ENCODE measurements around the gene GATA2. TPM values are rescaled to one million over a fixed set of nuclear protein-coding genes. Genes with fewer than 3 reads are reported as not detected.

GATA2 gene
- total RNA-seq, 2 donors from 2014 or later = 4.0 to 9.7 TPM

GRCh38 chr3:128482175-128482574, 10.8 kb downstream of the GATA2 start:
- H3K9me3 ChIP-seq (ENCODE audit: control insufficient read depth, low read length, poor library complexity, severe bottlenecking) = no peaks in the 10 kb centered on the region
- H3K4me1 Mint-ChIP-seq = peaks cover 10% of the 10 kb centered on the region
- no peaks in the 10 kb centered on the region for H3K36me3 Mint-ChIP-seq (ENCODE audit: low read depth)
- ATAC-seq (no peak), DNase-seq (no peak)
- H3K27me3 Mint-ChIP-seq = peaks cover 87% of the 10 kb centered on the region
- no peak overlapping the region for H3K27ac Mint-ChIP-seq
- H3K4me3 Mint-ChIP-seq = peak overlapping the region; percentile 50

- Mint-ChIP-seq H3K27ac (no peak overlapping the region), H3K27me3 (peaks cover 90% of the 10 kb centered on the region), H3K36me3 (ENCODE audit: low read depth) (no peaks in the 10 kb centered on the region), H3K4me1 (peaks cover 9% of the 10 kb centered on the region), H3K4me3 (no peak overlapping the region)
- ATAC-seq = no peak
- H3K9me3 ChIP-seq (ENCODE audit: control insufficient read depth, low read length, poor library complexity, severe bottlenecking) = no peaks in the 10 kb centered on the region
- DNase-seq = no peak
Measured at GRCh38 chr3:128481438-128481942, 11.5 kb downstream of the GATA2 start.

- no peak overlapping the region for H3K4me3 Mint-ChIP-seq
- H3K27ac Mint-ChIP-seq = no peak overlapping the region
- H3K27me3 Mint-ChIP-seq = peaks cover 90% of the 10 kb centered on the region
- no peaks in the 10 kb centered on the region for H3K9me3 ChIP-seq (ENCODE audit: control insufficient read depth, low read length, poor library complexity, severe bottlenecking)
- no peak for ATAC-seq
- DNase-seq = no peak
- H3K36me3 Mint-ChIP-seq (ENCODE audit: low read depth) = no peaks in the 10 kb centered on the region
- peaks cover 9% of the 10 kb centered on the region for H3K4me1 Mint-ChIP-seq
Measured at GRCh38 chr3:128480717-128481437, 12.1 kb downstream of the GATA2 start.

- ATAC-seq = no peak
- H3K36me3 Mint-ChIP-seq (ENCODE audit: low read depth) = no peaks in the 10 kb centered on the region
- H3K27ac Mint-ChIP-seq = no peak overlapping the region
- no peak for DNase-seq
- peaks cover 90% of the 10 kb centered on the region for H3K27me3 Mint-ChIP-seq
- H3K9me3 ChIP-seq (ENCODE audit: control insufficient read depth, low read length, poor library complexity, severe bottlenecking) = no peaks in the 10 kb centered on the region
- H3K4me1 Mint-ChIP-seq = peaks cover 9% of the 10 kb centered on the region
- no peak overlapping the region for H3K4me3 Mint-ChIP-seq
Measured at GRCh38 chr3:128480278-128480677, 12.7 kb downstream of the GATA2 start.

- H3K9me3 ChIP-seq (ENCODE audit: control insufficient read depth, low read length, poor library complexity, severe bottlenecking) = no peaks in the 10 kb centered on the region
- Mint-ChIP-seq H3K27ac (no peak overlapping the region), H3K4me3 (no peak overlapping the region), H3K4me1 (peaks cover 9% of the 10 kb centered on the region), H3K27me3 (peaks cover 89% of the 10 kb centered on the region), H3K36me3 (ENCODE audit: low read depth) (no peaks in the 10 kb centered on the region)
- ATAC-seq (no peak), DNase-seq (no peak)
Measured at GRCh38 chr3:128479558-128480086, 13.4 kb downstream of the GATA2 start.

GRCh38 chr3:128478576-128479506, 14.2 kb downstream of the GATA2 start:
- Mint-ChIP-seq H3K36me3 (ENCODE audit: low read depth) (no peaks in the 10 kb centered on the region), H3K4me3 (no peak overlapping the region), H3K27ac (no peak overlapping the region), H3K27me3 (peaks cover 89% of the 10 kb centered on the region), H3K4me1 (peaks cover 11% of the 10 kb centered on the region)
- DNase-seq = no peak
- no peak for ATAC-seq
- no peaks in the 10 kb centered on the region for H3K9me3 ChIP-seq (ENCODE audit: control insufficient read depth, low read length, poor library complexity, severe bottlenecking)

GRCh38 chr3:128476659-128477058, 16.3 kb downstream of the GATA2 start:
- peaks cover 91% of the 10 kb centered on the region for H3K27me3 Mint-ChIP-seq
- H3K4me3 Mint-ChIP-seq = no peak overlapping the region
- peaks cover 6% of the 10 kb centered on the region for H3K4me1 Mint-ChIP-seq
- no peak for ATAC-seq
- H3K9me3 ChIP-seq (ENCODE audit: control insufficient read depth, low read length, poor library complexity, severe bottlenecking) = no peaks in the 10 kb centered on the region
- no peak for DNase-seq
- H3K36me3 Mint-ChIP-seq (ENCODE audit: low read depth) = no peaks in the 10 kb centered on the region
- H3K27ac Mint-ChIP-seq = no peak overlapping the region

GRCh38 chr3:128475355-128475754, 17.6 kb downstream of the GATA2 start:
- ATAC-seq = no peak
- Mint-ChIP-seq H3K4me3 (no peak overlapping the region), H3K27ac (peak overlapping the region; percentile 72), H3K36me3 (ENCODE audit: low read depth) (peaks cover 2% of the 10 kb centered on the region), H3K4me1 (peaks cover 6% of the 10 kb centered on the region), H3K27me3 (peaks cover 94% of the 10 kb centered on the region)
- H3K9me3 ChIP-seq (ENCODE audit: control insufficient read depth, low read length, poor library complexity, severe bottlenecking) = no peaks in the 10 kb centered on the region
- DNase-seq = no peak

- no peak for ATAC-seq
- H3K27me3 Mint-ChIP-seq = peaks cover 83% of the 10 kb centered on the region
Measured at GRCh38 chr3:128473737-128474136, 19.3 kb downstream of the GATA2 start.

GRCh38 chr3:128473180-128473519, 19.9 kb downstream of the GATA2 start:
- DNase-seq (no peak), ATAC-seq (no peak)
- Mint-ChIP-seq H3K27me3 (peaks cover 77% of the 10 kb centered on the region), H3K4me1 (peaks cover 6% of the 10 kb centered on the region), H3K4me3 (no peak overlapping the region), H3K36me3 (ENCODE audit: low read depth) (peaks cover 2% of the 10 kb centered on the region), H3K27ac (no peak overlapping the region)
- no peaks in the 10 kb centered on the region for H3K9me3 ChIP-seq (ENCODE audit: control insufficient read depth, low read length, poor library complexity, severe bottlenecking)

More at GRCh38 chr3:128473737-128474136, 19.3 kb downstream of the GATA2 start:
- Mint-ChIP-seq H3K36me3 (ENCODE audit: low read depth) (peaks cover 2% of the 10 kb centered on the region), H3K4me3 (no peak overlapping the region), H3K27ac (no peak overlapping the region), H3K4me1 (peaks cover 6% of the 10 kb centered on the region)
- no peak for DNase-seq
- H3K9me3 ChIP-seq (ENCODE audit: control insufficient read depth, low read length, poor library complexity, severe bottlenecking) = no peaks in the 10 kb centered on the region

GRCh38 chr3:128472449-128473179, 20.4 kb downstream of the GATA2 start:
- peak overlapping the region; percentile 31 for H3K4me3 Mint-ChIP-seq

GRCh38 chr3:128471720-128472119, 21.3 kb downstream of the GATA2 start:
- no peak overlapping the region for H3K4me3 Mint-ChIP-seq
- H3K27me3 Mint-ChIP-seq = peaks cover 68% of the 10 kb centered on the region
- DNase-seq = no peak
- H3K4me1 Mint-ChIP-seq = peaks cover 13% of the 10 kb centered on the region
- no peaks in the 10 kb centered on the region for H3K9me3 ChIP-seq (ENCODE audit: control insufficient read depth, low read length, poor library complexity, severe bottlenecking)
- no peak overlapping the region for H3K27ac Mint-ChIP-seq
- peaks cover 7% of the 10 kb centered on the region for H3K36me3 Mint-ChIP-seq (ENCODE audit: low read depth)
- no peak for ATAC-seq

More at GRCh38 chr3:128472449-128473179, 20.4 kb downstream of the GATA2 start:
- DNase-seq = no peak
- no peaks in the 10 kb centered on the region for H3K9me3 ChIP-seq (ENCODE audit: control insufficient read depth, low read length, poor library complexity, severe bottlenecking)
- Mint-ChIP-seq H3K4me1 (peaks cover 6% of the 10 kb centered on the region), H3K27ac (no peak overlapping the region), H3K36me3 (ENCODE audit: low read depth) (peaks cover 2% of the 10 kb centered on the region), H3K27me3 (peaks cover 72% of the 10 kb centered on the region)
- ATAC-seq = no peak

- ATAC-seq (no peak), DNase-seq (no peak)
- Mint-ChIP-seq H3K4me1 (peaks cover 14% of the 10 kb centered on the region), H3K36me3 (ENCODE audit: low read depth) (peaks cover 9% of the 10 kb centered on the region), H3K4me3 (no peak overlapping the region), H3K27ac (no peak overlapping the region), H3K27me3 (peaks cover 68% of the 10 kb centered on the region)
- no peaks in the 10 kb centered on the region for H3K9me3 ChIP-seq (ENCODE audit: control insufficient read depth, low read length, poor library complexity, severe bottlenecking)
Measured at GRCh38 chr3:128471110-128471509, 21.9 kb downstream of the GATA2 start.

All from T-helper 17 cell (primary cell).